ENCODE results near the gene NCAPG2.
"Not testable (repeated sequence)": the region's sequence is repeated elsewhere in the genome, so short reads cannot be mapped to it uniquely, and the experiment has no call there.

NCAPG2 gene

GRCh38 chr7:158633055-158633956 is 71.3 kb downstream of the NCAPG2 start:
- H3K27ac ChIP-seq = no peak overlapping the region
- TF ChIP-seq CTCF (IDR thresholded peaks at IDR 0.05) (no peak), ZFX (IDR thresholded peaks at IDR 0.05; ENCODE audit: borderline replicate concordance) (no peak)

GRCh38 chr7:158631574-158632195 is 72.9 kb downstream of the NCAPG2 start:
- no peak overlapping the region for H3K27ac ChIP-seq
- TF ChIP-seq ZFX (IDR thresholded peaks at IDR 0.05; ENCODE audit: borderline replicate concordance) = no peak
- TF ChIP-seq CTCF (IDR thresholded peaks at IDR 0.05) = no peak

GRCh38 chr7:158626289-158626688 is 78.3 kb downstream of the NCAPG2 start:
- not testable (repeated sequence) for H3K27ac ChIP-seq

- no peak for TF ChIP-seq ZFX (IDR thresholded peaks at IDR 0.05; ENCODE audit: borderline replicate concordance)
- TF ChIP-seq CTCF (IDR thresholded peaks at IDR 0.05) = no peak
- no peak overlapping the region for H3K27ac ChIP-seq
Observed at GRCh38 chr7:158623241-158623640, 81.4 kb downstream of the NCAPG2 start.

GRCh38 chr7:158620839-158621441 is 83.7 kb downstream of the NCAPG2 start:
- TF ChIP-seq ZFX (IDR thresholded peaks at IDR 0.05; ENCODE audit: borderline replicate concordance) (no peak), CTCF (IDR thresholded peaks at IDR 0.05) (no peak)
- no peak overlapping the region for H3K27ac ChIP-seq

GRCh38 chr7:158620418-158620817 is 84.2 kb downstream of the NCAPG2 start:
- TF ChIP-seq CTCF (IDR thresholded peaks at IDR 0.05) = no peak
- TF ChIP-seq ZFX (IDR thresholded peaks at IDR 0.05; ENCODE audit: borderline replicate concordance) = no peak
- no peak overlapping the region for H3K27ac ChIP-seq

GRCh38 chr7:158618745-158619140 is 85.9 kb downstream of the NCAPG2 start:
- H3K27ac ChIP-seq = no peak overlapping the region
- TF ChIP-seq ZFX (IDR thresholded peaks at IDR 0.05; ENCODE audit: borderline replicate concordance) (no peak), CTCF (IDR thresholded peaks at IDR 0.05) (no peak)

Data from 22Rv1 (cell line).